Measurements from ENCODE around the gene SYPL1. TPM values are rescaled to one million over a fixed set of nuclear protein-coding genes. Genes with fewer than 3 reads are reported as not detected.
A peak's percentile ranks its signal among the peaks of the same experiment; 100 is the strongest.

Gene SYPL1
- polyA plus RNA-seq, 1 of the 3 experiments (the other 2 are of a cell fraction): 72.4 TPM

DNA sequence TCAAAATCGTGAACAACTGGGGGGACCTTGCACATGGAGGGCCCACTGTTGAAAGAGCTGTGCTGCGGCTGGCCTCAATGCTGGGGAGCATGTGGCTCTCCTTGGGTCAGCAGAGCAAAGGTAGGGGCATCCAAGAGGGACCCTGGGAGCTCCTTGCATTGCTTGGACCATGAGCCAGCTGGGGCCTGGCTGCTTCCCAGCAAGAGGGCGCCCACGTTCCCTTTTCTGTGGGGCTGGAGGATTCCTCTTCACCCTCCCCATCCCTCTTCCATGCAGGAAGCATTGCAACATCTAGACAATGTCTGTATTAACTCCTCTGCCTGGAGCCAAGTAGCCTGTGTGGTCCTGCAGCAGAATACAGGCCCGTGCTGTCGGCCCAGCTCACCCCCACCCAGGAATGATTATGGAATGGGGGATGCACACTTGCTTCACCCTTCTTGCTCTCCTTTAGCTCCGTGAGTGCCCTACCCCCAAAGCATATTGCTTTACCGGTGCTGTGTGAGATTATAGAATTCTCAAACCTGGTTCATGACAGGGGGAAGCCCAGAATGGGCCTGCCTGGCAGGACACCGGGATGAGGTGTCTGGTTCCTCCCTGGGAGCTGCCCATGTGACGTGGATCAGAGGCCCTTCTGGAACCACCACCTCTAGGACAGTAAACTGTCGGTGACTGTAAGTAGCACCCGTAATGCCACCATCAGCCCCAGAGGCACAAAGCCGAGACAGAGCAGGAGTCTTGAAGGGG is 61.9 kb downstream of the SYPL1 start:
- H3K27me3 ChIP-seq (ENCODE audit: insufficient read depth): no peaks in the 10 kb centered on the region
- CTCF ChIA-PET: interaction anchor here (0.7 to 14.1 kb wide), 9 partner anchors 8 to 398 kb away, joined by 3 to 593 read pairs (median 4); no protein-coding TSS in a partner anchor
- no peaks in the 10 kb centered on the region for H3K79me2 ChIP-seq (ENCODE audit: insufficient read depth)
- 88% methylated on average over 11 of the region's 13 CpGs for WGBS (ENCODE audit: low lambda C conversion rate)
- H3K9me3 ChIP-seq: no peaks in the 10 kb centered on the region
- no peaks in the 10 kb centered on the region for H3K36me3 ChIP-seq (replicated peaks in 1 of 2; ENCODE audit: control insufficient read depth in 1 of 2, insufficient read depth in 2 of 2, low read length in 1 of 2)
- DNase-seq: peak; percentile 37
- H3K9ac ChIP-seq: no peak overlapping the region
- H3K4me1 ChIP-seq (ENCODE audit: control insufficient read depth in 1 of 2, insufficient read depth in 2 of 2, low read depth in 1 of 2, low read length in 1 of 2): peaks cover 3 to 25% of the 10 kb centered on the region in 2 experiments; a peak in 1 of 4 replicates
- no peak overlapping the region for H3K27ac ChIP-seq (ENCODE audit: low read depth in 2 of 2, low read length in 1 of 2)
- H4K20me1 ChIP-seq (ENCODE audit: insufficient read depth): no peaks in the 10 kb centered on the region
- POLR2A ChIA-PET: no interaction called here
- H3K9me2 ChIP-seq: no peaks in the 10 kb centered on the region
- no peak overlapping the region for H2AFZ ChIP-seq (ENCODE audit: low read depth)
- peaks cover 6% of the 10 kb centered on the region for H3F3A ChIP-seq (replicated peaks; ENCODE audit: insufficient read depth)
- H3K4me2 ChIP-seq: no peak overlapping the region
- H3K4me3 ChIP-seq (ENCODE audit: low read depth in 2 of 2, low read length in 1 of 2): no peak overlapping the region
- TF ChIP-seq POLR2AphosphoS5 (IDR thresholded peaks at IDR 0.05; ENCODE audit: low read depth, low read length) (no peak), GATA2 (CRISPR knock-in tag; IDR thresholded peaks at IDR 0.05) (no peak), TCF12 (IDR thresholded peaks at IDR 0.05) (no peak), SMC3 (IDR thresholded peaks at IDR 0.05; ENCODE audit: low read depth, low read length) (peak; percentile 30; the same call in 1 of the 2 replicates), NRF1 (IDR thresholded peaks at IDR 0.05; ENCODE audit: low read depth, low read length) (no peak), CHD2 (IDR thresholded peaks at IDR 0.05; ENCODE audit: low read length, partially characterized antibody) (no peak), RFX5 (IDR thresholded peaks at IDR 0.05; ENCODE audit: low read length) (no peak), EP300 (IDR thresholded peaks at IDR 0.05; ENCODE audit: borderline replicate concordance in 1 of 2, low read depth in 1 of 2, low read length in 1 of 2) (no peak), RAD21 (IDR thresholded peaks at IDR 0.05; ENCODE audit: low read length) (peak; percentile 19), SIN3A (IDR thresholded peaks at IDR 0.05; ENCODE audit: borderline replicate concordance, low read depth, low read length) (no peak), RXRA (IDR thresholded peaks at IDR 0.05; ENCODE audit: borderline replicate concordance, low read depth) (no peak), FOXJ3 (CRISPR knock-in tag; IDR thresholded peaks at IDR 0.05) (no peak), FOSL2 (IDR thresholded peaks at IDR 0.05; ENCODE audit: borderline replicate concordance, low read depth) (no peak), MXI1 (IDR thresholded peaks at IDR 0.05; ENCODE audit: low read depth, low read length) (no peak), JUND (IDR thresholded peaks at IDR 0.05) (no peak), TEAD4 (IDR thresholded peaks at IDR 0.05; ENCODE audit: borderline replicate concordance, insufficient read depth) (no peak), YY1 (IDR thresholded peaks at IDR 0.05; ENCODE audit: low read depth) (no peak), ELF1 (IDR thresholded peaks at IDR 0.05) (no peak), RCOR1 (IDR thresholded peaks at IDR 0.05; ENCODE audit: low read length) (no peak), FOXM1 (IDR thresholded peaks at IDR 0.05; ENCODE audit: low read depth) (no peak)
- TF ChIP-seq, protein P1, sequence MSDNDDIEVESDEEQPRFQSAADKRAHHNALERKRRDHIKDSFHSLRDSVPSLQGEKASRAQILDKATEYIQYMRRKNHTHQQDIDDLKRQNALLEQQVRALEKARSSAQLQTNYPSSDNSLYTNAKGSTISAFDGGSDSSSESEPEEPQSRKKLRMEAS (IDR thresholded peaks at IDR 0.05; ENCODE audit: low read depth): no peak
- TF ChIP-seq, protein P2, sequence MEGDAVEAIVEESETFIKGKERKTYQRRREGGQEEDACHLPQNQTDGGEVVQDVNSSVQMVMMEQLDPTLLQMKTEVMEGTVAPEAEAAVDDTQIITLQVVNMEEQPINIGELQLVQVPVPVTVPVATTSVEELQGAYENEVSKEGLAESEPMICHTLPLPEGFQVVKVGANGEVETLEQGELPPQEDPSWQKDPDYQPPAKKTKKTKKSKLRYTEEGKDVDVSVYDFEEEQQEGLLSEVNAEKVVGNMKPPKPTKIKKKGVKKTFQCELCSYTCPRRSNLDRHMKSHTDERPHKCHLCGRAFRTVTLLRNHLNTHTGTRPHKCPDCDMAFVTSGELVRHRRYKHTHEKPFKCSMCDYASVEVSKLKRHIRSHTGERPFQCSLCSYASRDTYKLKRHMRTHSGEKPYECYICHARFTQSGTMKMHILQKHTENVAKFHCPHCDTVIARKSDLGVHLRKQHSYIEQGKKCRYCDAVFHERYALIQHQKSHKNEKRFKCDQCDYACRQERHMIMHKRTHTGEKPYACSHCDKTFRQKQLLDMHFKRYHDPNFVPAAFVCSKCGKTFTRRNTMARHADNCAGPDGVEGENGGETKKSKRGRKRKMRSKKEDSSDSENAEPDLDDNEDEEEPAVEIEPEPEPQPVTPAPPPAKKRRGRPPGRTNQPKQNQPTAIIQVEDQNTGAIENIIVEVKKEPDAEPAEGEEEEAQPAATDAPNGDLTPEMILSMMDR (IDR thresholded peaks at IDR 0.05): peak; percentile 23
- TF ChIP-seq, protein P3, sequence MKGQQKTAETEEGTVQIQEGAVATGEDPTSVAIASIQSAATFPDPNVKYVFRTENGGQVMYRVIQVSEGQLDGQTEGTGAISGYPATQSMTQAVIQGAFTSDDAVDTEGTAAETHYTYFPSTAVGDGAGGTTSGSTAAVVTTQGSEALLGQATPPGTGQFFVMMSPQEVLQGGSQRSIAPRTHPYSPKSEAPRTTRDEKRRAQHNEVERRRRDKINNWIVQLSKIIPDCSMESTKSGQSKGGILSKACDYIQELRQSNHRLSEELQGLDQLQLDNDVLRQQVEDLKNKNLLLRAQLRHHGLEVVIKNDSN (IDR thresholded peaks at IDR 0.05; ENCODE audit: borderline replicate concordance, low read depth): no peak
- TF ChIP-seq, protein P4, sequence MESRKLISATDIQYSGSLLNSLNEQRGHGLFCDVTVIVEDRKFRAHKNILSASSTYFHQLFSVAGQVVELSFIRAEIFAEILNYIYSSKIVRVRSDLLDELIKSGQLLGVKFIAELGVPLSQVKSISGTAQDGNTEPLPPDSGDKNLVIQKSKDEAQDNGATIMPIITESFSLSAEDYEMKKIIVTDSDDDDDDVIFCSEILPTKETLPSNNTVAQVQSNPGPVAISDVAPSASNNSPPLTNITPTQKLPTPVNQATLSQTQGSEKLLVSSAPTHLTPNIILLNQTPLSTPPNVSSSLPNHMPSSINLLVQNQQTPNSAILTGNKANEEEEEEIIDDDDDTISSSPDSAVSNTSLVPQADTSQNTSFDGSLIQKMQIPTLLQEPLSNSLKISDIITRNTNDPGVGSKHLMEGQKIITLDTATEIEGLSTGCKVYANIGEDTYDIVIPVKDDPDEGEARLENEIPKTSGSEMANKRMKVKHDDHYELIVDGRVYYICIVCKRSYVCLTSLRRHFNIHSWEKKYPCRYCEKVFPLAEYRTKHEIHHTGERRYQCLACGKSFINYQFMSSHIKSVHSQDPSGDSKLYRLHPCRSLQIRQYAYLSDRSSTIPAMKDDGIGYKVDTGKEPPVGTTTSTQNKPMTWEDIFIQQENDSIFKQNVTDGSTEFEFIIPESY (IDR thresholded peaks at IDR 0.05; ENCODE audit: borderline replicate concordance, low read depth): no peak
- TF ChIP-seq, protein P5, sequence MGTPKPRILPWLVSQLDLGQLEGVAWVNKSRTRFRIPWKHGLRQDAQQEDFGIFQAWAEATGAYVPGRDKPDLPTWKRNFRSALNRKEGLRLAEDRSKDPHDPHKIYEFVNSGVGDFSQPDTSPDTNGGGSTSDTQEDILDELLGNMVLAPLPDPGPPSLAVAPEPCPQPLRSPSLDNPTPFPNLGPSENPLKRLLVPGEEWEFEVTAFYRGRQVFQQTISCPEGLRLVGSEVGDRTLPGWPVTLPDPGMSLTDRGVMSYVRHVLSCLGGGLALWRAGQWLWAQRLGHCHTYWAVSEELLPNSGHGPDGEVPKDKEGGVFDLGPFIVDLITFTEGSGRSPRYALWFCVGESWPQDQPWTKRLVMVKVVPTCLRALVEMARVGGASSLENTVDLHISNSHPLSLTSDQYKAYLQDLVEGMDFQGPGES (IDR thresholded peaks at IDR 0.05; ENCODE audit: low read depth, low read length): no peak

All from SK-N-SH (cell line).